ENCODE data around the gene TFR2. TPM values are rescaled to one million over a fixed set of nuclear protein-coding genes. Genes with fewer than 3 reads are reported as not detected.
A peak's percentile ranks its signal among the peaks of the same experiment; 100 is the strongest.

TFR2 gene
- total and polyA plus RNA-seq, 2 of the 13 experiments (the other 11 are each of a cell fraction or from before 2014, with no cell fraction given): 36.9 to 64.2 TPM

GRCh38 chr7:100611983-100612729 lies 29.2 kb downstream of the TFR2 start, which contains the start of gene MOSPD3 (continued):
- TF ChIP-seq GRHL1 (CRISPR knock-in tag; conservative IDR thresholded peaks at IDR 0.05) (no peak), WIZ (CRISPR knock-in tag; IDR thresholded peaks at IDR 0.05) (no peak), ATF3 (CRISPR knock-in tag; IDR thresholded peaks at IDR 0.05) (no peak), CREM (IDR thresholded peaks at IDR 0.05) (peak; percentile 80), CREM (CRISPR knock-in tag; IDR thresholded peaks at IDR 0.05) (no peak), MLLT10 (CRISPR knock-in tag; IDR thresholded peaks at IDR 0.05) (no peak), ZFP90 (CRISPR knock-in tag; IDR thresholded peaks at IDR 0.05; ENCODE audit: borderline replicate concordance) (no peak), ZNF138 (CRISPR knock-in tag; IDR thresholded peaks at IDR 0.05; ENCODE audit: low read depth) (no peak), THRA (CRISPR knock-in tag; IDR thresholded peaks at IDR 0.05; ENCODE audit: borderline replicate concordance) (no peak), ZNF777 (CRISPR knock-in tag; IDR thresholded peaks at IDR 0.05) (no peak), ZFP91 (CRISPR knock-in tag; IDR thresholded peaks at IDR 0.05; ENCODE audit: borderline replicate concordance) (peak; percentile 59; the same call in 1 of the 2 replicates), NR1H2 (CRISPR knock-in tag; IDR thresholded peaks at IDR 0.05; ENCODE audit: borderline replicate concordance, low read depth) (no peak), NR2C2 (CRISPR knock-in tag; IDR thresholded peaks at IDR 0.05; ENCODE audit: borderline replicate concordance) (no peak), RFX1 (IDR thresholded peaks at IDR 0.05) (no peak), ZNF639 (CRISPR knock-in tag; conservative IDR thresholded peaks at IDR 0.05) (no peak), TARDBP (CRISPR knock-in tag; IDR thresholded peaks at IDR 0.05) (no peak; the same call in 1 of the 2 replicates), ZFY (CRISPR knock-in tag; IDR thresholded peaks at IDR 0.05) (no peak; the same call in 1 of the 2 replicates), MAZ (IDR thresholded peaks at IDR 0.05; ENCODE audit: borderline replicate concordance, low read depth, low read length) (no peak), MAZ (CRISPR knock-in tag; IDR thresholded peaks at IDR 0.05; ENCODE audit: low read depth) (no peak), FOSL1 (CRISPR knock-in tag; IDR thresholded peaks at IDR 0.05; ENCODE audit: borderline replicate concordance) (no peak), ZKSCAN5 (CRISPR knock-in tag; IDR thresholded peaks at IDR 0.05) (no peak), SNAPC2 (CRISPR knock-in tag; IDR thresholded peaks at IDR 0.05) (no peak), ZNF331 (CRISPR knock-in tag; IDR thresholded peaks at IDR 0.05) (no peak), SATB2 (CRISPR knock-in tag; IDR thresholded peaks at IDR 0.05) (0 out of 2 replicates have a peak, but pooled peaks have one; percentile 4), RAD21 (CRISPR knock-in tag; IDR thresholded peaks at IDR 0.05) (no peak)
